ENCODE results near the gene WNT10A. TPM values are rescaled to one million over a fixed set of nuclear protein-coding genes. Genes with fewer than 3 reads are reported as not detected.

WNT10A gene
- total and polyA plus RNA-seq, 10 of the 15 experiments (the other 5 are each of a cell fraction or from before 2014, with no cell fraction given): 0.61 to 45.0 (median 6.9) TPM

DNA sequence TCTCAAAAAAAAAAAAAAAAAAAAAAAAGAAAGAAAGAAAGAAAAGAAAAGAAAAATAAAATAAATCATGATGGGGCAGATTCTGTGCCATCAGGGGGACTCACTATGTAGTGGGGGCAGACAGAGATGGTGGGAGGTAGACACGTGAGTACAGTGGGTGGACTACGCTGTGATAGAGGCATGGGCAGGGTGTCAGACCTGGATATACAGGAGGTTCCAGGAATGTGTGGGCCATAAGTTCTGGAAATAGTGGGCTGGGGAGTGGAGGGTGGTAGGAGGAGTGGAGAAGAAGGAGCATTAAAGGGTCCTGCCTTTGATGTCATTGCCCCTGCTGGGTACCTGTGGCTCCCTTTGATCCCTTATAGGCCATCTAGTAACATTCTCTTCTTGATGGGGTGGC lies 29.9 kb upstream of the WNT10A start:
- Histone ChIP-seq H3K9me3 (replicated peaks; ENCODE audit: control insufficient read depth, insufficient read depth, low read length) (no peaks in the 10 kb centered on the region; the same call in 2 of the 3 replicates), H3K79me2 (ENCODE audit: control insufficient read depth, insufficient read depth, low read length) (no peaks in the 10 kb centered on the region), H3K27me3 (replicated peaks in 1 of 2; ENCODE audit: control insufficient read depth in 2 of 2, insufficient read depth in 2 of 2, low read length in 1 of 2) (peaks cover 6 to 16% of the 10 kb centered on the region in 2 experiments), H3K4me1 (ENCODE audit: control insufficient read depth, insufficient read depth, low read length) (no peaks in the 10 kb centered on the region), H2AFZ (ENCODE audit: control insufficient read depth, low read depth, low read length) (no peak overlapping the region), H3K9ac (ENCODE audit: control insufficient read depth, insufficient read depth, low read length) (no peak overlapping the region), H3K4me3 (no peak overlapping the region), H3K36me3 (ENCODE audit: control insufficient read depth in 2 of 2, insufficient read depth in 2 of 2, low read length in 1 of 2) (no peaks in the 10 kb centered on the region), H3K27ac (ENCODE audit: control insufficient read depth, insufficient read depth) (no peak overlapping the region), H4K20me1 (ENCODE audit: control insufficient read depth, insufficient read depth) (no peaks in the 10 kb centered on the region), H3K4me2 (ENCODE audit: control insufficient read depth, insufficient read depth) (no peak overlapping the region)
- no peak for TF ChIP-seq RAD21 (IDR thresholded peaks at IDR 0.05; ENCODE audit: insufficient read depth, low read depth, low read length)
- intact Hi-C loops (cut with micrococcal nuclease; ENCODE audit: unreplicated experiment) (loop anchor here (5.0 kb wide), 2 partner anchors 132 to 267 kb away; no protein-coding TSS in a partner anchor), in situ Hi-C loops (cut with MboI) (no loop called here)
- no TSS peak for BruUV-seq (replicated peaks)
- WGBS (ENCODE audit: insufficient coverage, insufficient replicate concordance, low lambda C conversion rate, missing lambda C conversion rate): 19% methylated on average over 2 of the region's 2 CpGs
- CTCF ChIA-PET: interaction anchor here (0.6 to 7.2 kb wide), 11 partner anchors 26 to 305 kb away, joined by 3 to 95 read pairs (median 4); no protein-coding TSS in a partner anchor
- no peak for FAIRE-seq
- no peak for ATAC-seq
- DNase-seq (ENCODE audit: low read depth, low spot score): no peak
- POLR2A ChIA-PET: no interaction called here
- SMC1A ChIA-PET (ENCODE audit: uncharacterized antibody, unreplicated experiment): interaction anchor here (1.1 to 4.9 kb wide), 3 partner anchors 25 to 120 kb away, joined by 3 to 26 read pairs (median 22); no protein-coding TSS in a partner anchor
- RAD21 ChIA-PET (ENCODE audit: unreplicated experiment): interaction anchor here (1.0 to 3.2 kb wide), 7 partner anchors 26 to 269 kb away, joined by 3 to 19 read pairs (median 6); partner anchors contain the start of genes BCS1L, TTLL4 and ZNF142

DNA sequence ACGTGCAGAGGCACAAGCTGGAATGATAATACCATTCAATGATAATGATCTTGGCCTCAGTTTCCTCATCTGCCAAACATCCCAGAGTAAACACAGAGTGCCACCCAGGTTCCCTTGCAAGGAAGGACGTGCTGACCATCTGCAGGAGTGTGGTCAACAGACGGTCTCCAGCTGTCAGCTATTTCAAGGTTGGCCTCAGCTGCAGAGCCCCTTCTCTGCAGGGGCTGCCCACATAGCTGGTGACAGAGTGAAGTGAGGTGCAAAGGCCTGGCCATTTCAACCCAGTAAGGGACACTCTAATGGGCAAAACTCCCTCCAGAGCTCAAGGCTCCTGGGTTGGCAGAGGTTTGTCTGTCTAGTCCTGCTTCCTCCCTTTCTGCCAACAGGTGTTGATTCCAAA lies 29.4 kb upstream of the WNT10A start:
- in situ Hi-C loops (cut with MboI) (no loop called here), intact Hi-C loops (cut with micrococcal nuclease; ENCODE audit: unreplicated experiment) (loop anchor here (5.0 kb wide), 2 partner anchors 131 to 266 kb away; no protein-coding TSS in a partner anchor)
- no peaks in the 10 kb centered on the region for H3K4me1 ChIP-seq (ENCODE audit: control insufficient read depth, insufficient read depth, low read length)
- POLR2A ChIA-PET: no interaction called here
- H3K9me3 ChIP-seq (replicated peaks; ENCODE audit: control insufficient read depth, insufficient read depth, low read length): no peaks in the 10 kb centered on the region; the same call in 2 of the 3 replicates
- DNase-seq (ENCODE audit: low read depth, low spot score) (no peak), ATAC-seq (no peak), FAIRE-seq (no peak)
- SMC1A ChIA-PET (ENCODE audit: uncharacterized antibody, unreplicated experiment): interaction anchor here (1.1 to 4.9 kb wide), 4 partner anchors 25 to 304 kb away, joined by 3 to 26 read pairs (median 14); no protein-coding TSS in a partner anchor
- H4K20me1 ChIP-seq (ENCODE audit: control insufficient read depth, insufficient read depth): no peaks in the 10 kb centered on the region
- H3K79me2 ChIP-seq (ENCODE audit: control insufficient read depth, insufficient read depth, low read length): no peaks in the 10 kb centered on the region
- RAD21 ChIA-PET (ENCODE audit: unreplicated experiment): interaction anchor here (1.0 to 3.2 kb wide), 6 partner anchors 25 to 268 kb away, joined by 3 to 19 read pairs (median 10); partner anchors contain the start of genes BCS1L and ZNF142
- TF ChIP-seq TCF12 (IDR thresholded peaks at IDR 0.05; ENCODE audit: low read depth, low read length) (no peak), RUNX3 (IDR thresholded peaks at IDR 0.05; ENCODE audit: low read length) (no peak), ZSCAN29 (IDR thresholded peaks at IDR 0.05) (no peak), CHD2 (IDR thresholded peaks at IDR 0.05; ENCODE audit: borderline replicate concordance, low read depth, low read length) (no peak), EED (IDR thresholded peaks at IDR 0.05; ENCODE audit: low read depth) (no peak), SMAD5 (IDR thresholded peaks at IDR 0.05; ENCODE audit: low read depth) (no peak), ETV6 (conservative IDR thresholded peaks at IDR 0.05 in 1 of 2, IDR thresholded peaks at IDR 0.05 in 1 of 2; ENCODE audit: borderline replicate concordance in 1 of 2, low read depth in 1 of 2) (no peak)
- TF ChIP-seq, protein P1, sequence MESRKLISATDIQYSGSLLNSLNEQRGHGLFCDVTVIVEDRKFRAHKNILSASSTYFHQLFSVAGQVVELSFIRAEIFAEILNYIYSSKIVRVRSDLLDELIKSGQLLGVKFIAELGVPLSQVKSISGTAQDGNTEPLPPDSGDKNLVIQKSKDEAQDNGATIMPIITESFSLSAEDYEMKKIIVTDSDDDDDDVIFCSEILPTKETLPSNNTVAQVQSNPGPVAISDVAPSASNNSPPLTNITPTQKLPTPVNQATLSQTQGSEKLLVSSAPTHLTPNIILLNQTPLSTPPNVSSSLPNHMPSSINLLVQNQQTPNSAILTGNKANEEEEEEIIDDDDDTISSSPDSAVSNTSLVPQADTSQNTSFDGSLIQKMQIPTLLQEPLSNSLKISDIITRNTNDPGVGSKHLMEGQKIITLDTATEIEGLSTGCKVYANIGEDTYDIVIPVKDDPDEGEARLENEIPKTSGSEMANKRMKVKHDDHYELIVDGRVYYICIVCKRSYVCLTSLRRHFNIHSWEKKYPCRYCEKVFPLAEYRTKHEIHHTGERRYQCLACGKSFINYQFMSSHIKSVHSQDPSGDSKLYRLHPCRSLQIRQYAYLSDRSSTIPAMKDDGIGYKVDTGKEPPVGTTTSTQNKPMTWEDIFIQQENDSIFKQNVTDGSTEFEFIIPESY (IDR thresholded peaks at IDR 0.05): no peak
- no peak overlapping the region for H3K4me2 ChIP-seq (ENCODE audit: control insufficient read depth, insufficient read depth)
- BruUV-seq (replicated peaks): no TSS peak
- H3K4me3 ChIP-seq: no peak overlapping the region
- H3K27ac ChIP-seq (ENCODE audit: control insufficient read depth, insufficient read depth): no peak overlapping the region
- WGBS (ENCODE audit: insufficient coverage, insufficient replicate concordance, low lambda C conversion rate, missing lambda C conversion rate): 6% methylated on average over 3 of the region's 3 CpGs
- no peak overlapping the region for H2AFZ ChIP-seq (ENCODE audit: control insufficient read depth, low read depth, low read length)
- H3K27me3 ChIP-seq (replicated peaks in 1 of 2; ENCODE audit: control insufficient read depth in 2 of 2, insufficient read depth in 2 of 2, low read length in 1 of 2): peaks cover 7 to 16% of the 10 kb centered on the region in 2 experiments
- no peaks in the 10 kb centered on the region for H3K36me3 ChIP-seq (ENCODE audit: control insufficient read depth in 2 of 2, insufficient read depth in 2 of 2, low read length in 1 of 2)
- CTCF ChIA-PET: interaction anchor here (0.8 to 7.2 kb wide), 12 partner anchors 26 to 305 kb away, joined by 3 to 95 read pairs (median 6); no protein-coding TSS in a partner anchor
- no peak overlapping the region for H3K9ac ChIP-seq (ENCODE audit: control insufficient read depth, insufficient read depth, low read length)

All from GM12878 (cell line).